Raji (cell line): ENCODE results near the gene BTBD7.

Source experiments
- POLR2A ChIP-seq: IDR thresholded peaks from 2 replicates; pipeline ENCODE4 v1.6.1; 2011; ENCODE audit warnings: low read depth, low read length, control low read depth; ENCODE audit not compliant: insufficient read depth

BTBD7 gene

DNA sequence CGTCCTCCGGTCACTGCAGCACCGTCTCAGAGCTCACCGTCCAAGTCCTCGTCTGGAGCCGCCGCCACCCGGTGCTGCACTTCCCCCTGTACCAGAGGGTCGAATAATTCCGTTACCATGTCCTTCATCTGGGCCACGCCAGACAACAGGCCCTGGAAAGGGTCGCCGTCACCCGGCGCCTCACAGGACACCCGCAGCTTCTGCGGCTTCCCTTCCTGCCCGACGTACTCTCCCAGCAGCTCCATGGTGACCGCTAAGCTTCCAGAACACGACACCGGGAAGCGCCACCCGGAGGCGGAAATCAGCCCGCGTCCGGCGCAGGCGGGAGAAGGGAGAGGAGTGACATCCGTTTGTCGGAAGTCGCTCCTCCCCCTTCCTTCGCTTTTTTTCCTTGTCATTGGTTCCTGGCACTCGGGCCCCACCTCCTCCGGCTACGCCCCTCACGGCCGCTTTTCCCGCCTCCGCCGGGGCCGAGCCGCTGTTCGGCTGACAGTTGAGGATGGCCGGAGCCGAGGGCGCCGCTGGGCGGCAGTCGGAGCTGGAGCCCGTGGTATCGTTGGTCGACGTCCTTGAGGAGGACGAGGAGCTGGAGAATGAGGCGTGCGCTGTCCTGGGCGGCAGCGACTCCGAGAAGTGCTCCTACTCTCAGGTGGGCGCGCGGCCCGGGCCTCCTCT, 125.9 kb downstream of the BTBD7 start, which contains the start of the genes GON7 and UBR7:
TSS of gene GON7 (minus strand) at position 273 of the 675 bp plus-strand sequence. CDS start at position 245, 28 bp downstream.
TSS of gene UBR7 (plus strand) at position 464 of the 675 bp plus-strand sequence. CDS start at position 500, 36 bp downstream.
- TF ChIP-seq POLR2A, result peak; percentile 85

- TF ChIP-seq POLR2A, result no peak
These were observed 131.6 kb downstream of the BTBD7 start for GRCh38 chr14:93201155-93201704.

DNA sequence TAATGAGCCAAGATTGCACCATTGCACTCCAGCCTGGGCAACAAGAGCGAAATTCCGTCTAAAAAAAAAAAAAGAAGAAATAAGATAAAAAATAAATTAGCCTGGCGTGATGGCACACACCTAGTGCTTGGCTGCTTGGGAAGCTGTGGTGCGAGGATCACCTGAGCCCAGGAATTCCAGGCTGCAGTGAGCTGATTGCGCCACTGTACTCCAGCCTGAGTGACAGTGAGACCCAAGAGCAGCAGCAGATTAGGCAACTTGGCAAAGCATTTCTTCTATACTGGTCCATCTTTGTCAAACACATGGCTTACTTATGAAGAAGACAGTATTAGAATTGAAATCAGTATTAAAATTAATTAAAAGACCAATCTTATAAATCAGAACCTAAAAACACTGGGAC, 132.3 kb downstream of the BTBD7 start:
- TF ChIP-seq POLR2A, result no peak

DNA sequence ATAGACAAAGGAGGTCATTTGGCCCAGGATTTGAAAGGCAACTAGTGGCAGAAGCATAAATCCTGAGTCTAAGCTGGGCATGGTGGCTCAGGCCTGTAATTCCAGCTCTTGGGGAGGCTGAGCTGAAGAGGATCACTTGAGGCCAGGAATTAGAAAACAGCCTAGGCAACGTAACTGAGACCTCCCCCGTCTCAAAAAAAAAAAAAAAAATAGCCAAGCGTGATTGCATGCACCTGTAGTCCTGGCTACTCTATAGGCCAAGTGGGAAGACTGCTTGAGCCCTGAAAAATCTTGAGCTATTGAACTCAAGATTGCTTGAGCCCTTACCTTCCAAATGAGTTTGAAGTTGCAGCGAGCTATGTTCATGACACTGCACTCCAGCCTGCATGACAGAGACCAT, 133.8 kb downstream of the BTBD7 start:
- no peak for TF ChIP-seq POLR2A

GRCh38 chr14:93195316-93195999, 137.4 kb downstream of the BTBD7 start:
- TF ChIP-seq POLR2A, result no peak
